K562 (cell line): ENCODE measurements around the gene LRP1.

Experiments used
- CEBPB ChIP-seq: fragments of 450-650 bp; IDR thresholded peaks from 2 replicates; pipeline ENCODE4 v1.6.1; 2016; ENCODE audit warnings: missing genetic modification characterization, missing compliant biosample characterization
- CTCF ChIP-seq, 3 experiments: IDR thresholded peaks in 2 of 3; conservative IDR thresholded peaks in 1 of 3; 2 replicates each; pipeline ENCODE4 v1.5.1; 2011 to 2012; ENCODE audit warnings: low read length in 3 of 3, mild to moderate bottlenecking in 3 of 3, control low read depth in 2 of 3, improper control_type of control experiment in 1 of 3, inconsistent platforms in 1 of 3, low read depth in 1 of 3, mixed read lengths in 1 of 3, moderate library complexity in 1 of 3; ENCODE audit not compliant: insufficient read depth in 2 of 3
- E2F8 ChIP-seq: fragments of 450-650 bp; IDR thresholded peaks from 2 replicates; pipeline ENCODE4 v1.7.1; 2018; ENCODE audit warnings: mild to moderate bottlenecking, low read depth; ENCODE audit not compliant: partially characterized antibody
- ESRRA ChIP-seq: fragments of 450-650 bp; IDR thresholded peaks from 2 replicates; pipeline ENCODE4 v1.6.1; 2014; ENCODE audit warnings: low read depth, mild to moderate bottlenecking, moderate library complexity, borderline replicate concordance
- FOSL1 ChIP-seq: fragments of 200-800 bp; sonication (Bioruptor generic); conservative IDR thresholded peaks from 2 replicates; pipeline ENCODE4 v1.6.1; 2016; ENCODE audit warnings: missing genetic modification characterization, missing compliant biosample characterization
- POLR2B ChIP-seq: fragments of 450-650 bp; IDR thresholded peaks from 2 replicates; pipeline ENCODE4 v1.6.1; 2018; ENCODE audit warnings: low read depth; ENCODE audit not compliant: partially characterized antibody
- SMAD4 ChIP-seq: fragments of 250-450 bp; sonication (Bioruptor Pico); conservative IDR thresholded peaks from 2 replicates; pipeline ENCODE4 v1.8.0; 2021; ENCODE audit warnings: inconsistent platforms, mild to moderate bottlenecking, moderate library complexity
- TF ChIP-seq, protein P1 (sequence below): sonication (generic); formaldehyde crosslinking; IDR thresholded peaks from 2 replicates; pipeline ENCODE4 v1.8.0; 2022; ENCODE audit warnings: mild to moderate bottlenecking, missing genetic modification reagents

- TF ChIP-seq E2F8 (no peak), CEBPB (no peak), POLR2B (no peak), SMAD4 (CRISPR knock-in tag) (no peak), CTCF (IDR thresholded peaks at IDR 0.05 in 2 of 3, conservative IDR thresholded peaks at IDR 0.05 in 1 of 3; ENCODE audit: insufficient read depth in 2 of 3, low read depth in 1 of 3, low read length in 3 of 3) (no peak), ESRRA (no peak), FOSL1 (tag) (no peak)
- TF ChIP-seq, protein P1, sequence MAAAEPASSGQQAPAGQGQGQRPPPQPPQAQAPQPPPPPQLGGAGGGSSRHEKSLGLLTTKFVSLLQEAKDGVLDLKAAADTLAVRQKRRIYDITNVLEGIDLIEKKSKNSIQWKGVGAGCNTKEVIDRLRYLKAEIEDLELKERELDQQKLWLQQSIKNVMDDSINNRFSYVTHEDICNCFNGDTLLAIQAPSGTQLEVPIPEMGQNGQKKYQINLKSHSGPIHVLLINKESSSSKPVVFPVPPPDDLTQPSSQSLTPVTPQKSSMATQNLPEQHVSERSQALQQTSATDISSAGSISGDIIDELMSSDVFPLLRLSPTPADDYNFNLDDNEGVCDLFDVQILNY (CRISPR knock-in tag): no peak
These were observed 33.8 kb upstream of the LRP1 start for GRCh38 chr12:57094208-57095160.
